Measurements from ENCODE around the gene LMLN.

LMLN gene

GRCh38 chr3:197975311-197975710 lies 15.3 kb downstream of the LMLN start:
- Histone ChIP-seq H3K27me3 (ENCODE audit: control insufficient read depth, insufficient read depth, low read length) (no peaks in the 10 kb centered on the region), H3K9me3 (ENCODE audit: control insufficient read depth, insufficient read depth, low read length) (no peaks in the 10 kb centered on the region), H3K36me3 (ENCODE audit: control insufficient read depth, insufficient read depth, low read length) (no peaks in the 10 kb centered on the region), H3K4me3 (ENCODE audit: low read length) (no peak overlapping the region), H3K27ac (ENCODE audit: low read length) (no peak overlapping the region), H3K4me1 (ENCODE audit: control insufficient read depth, insufficient read depth, low read length) (no peaks in the 10 kb centered on the region)
- no CpG with 5 or more reads among the region's 8 CpGs for WGBS (ENCODE audit: insufficient coverage, insufficient read length)
- no peak for DNase-seq (ENCODE audit: low read depth, low spot score)

GRCh38 chr3:197983076-197983475 lies 23.1 kb downstream of the LMLN start:
- no peaks in the 10 kb centered on the region for H3K27me3 ChIP-seq (ENCODE audit: control insufficient read depth, insufficient read depth, low read length)
- H3K9me3 ChIP-seq (ENCODE audit: control insufficient read depth, insufficient read depth, low read length): no peaks in the 10 kb centered on the region
- DNase-seq (ENCODE audit: low read depth, low spot score): no peak
- WGBS (ENCODE audit: insufficient coverage, insufficient read length): no CpG with 5 or more reads among the region's 1 CpG
- no peak overlapping the region for H3K27ac ChIP-seq (ENCODE audit: low read length)
- H3K36me3 ChIP-seq (ENCODE audit: control insufficient read depth, insufficient read depth, low read length): no peaks in the 10 kb centered on the region
- no peak overlapping the region for H3K4me3 ChIP-seq (ENCODE audit: low read length)
- no peaks in the 10 kb centered on the region for H3K4me1 ChIP-seq (ENCODE audit: control insufficient read depth, insufficient read depth, low read length)

GRCh38 chr3:197989651-197990050 lies 29.6 kb downstream of the LMLN start:
- H3K36me3 ChIP-seq (ENCODE audit: control insufficient read depth, insufficient read depth, low read length): no peaks in the 10 kb centered on the region
- no peak overlapping the region for H3K4me3 ChIP-seq (ENCODE audit: low read length)
- H3K27ac ChIP-seq (ENCODE audit: low read length): no peak overlapping the region
- WGBS (ENCODE audit: insufficient coverage, insufficient read length): no CpG with 5 or more reads among the region's 4 CpGs
- no peaks in the 10 kb centered on the region for H3K4me1 ChIP-seq (ENCODE audit: control insufficient read depth, insufficient read depth, low read length)
- H3K9me3 ChIP-seq (ENCODE audit: control insufficient read depth, insufficient read depth, low read length): no peaks in the 10 kb centered on the region
- no peak for DNase-seq (ENCODE audit: low read depth, low spot score)
- H3K27me3 ChIP-seq (ENCODE audit: control insufficient read depth, insufficient read depth, low read length): no peaks in the 10 kb centered on the region

GRCh38 chr3:197994736-197995135 lies 34.7 kb downstream of the LMLN start:
- no CpG with 5 or more reads among the region's 1 CpG for WGBS (ENCODE audit: insufficient coverage, insufficient read length)
- no peak overlapping the region for H3K27ac ChIP-seq (ENCODE audit: low read length)
- no peaks in the 10 kb centered on the region for H3K27me3 ChIP-seq (ENCODE audit: control insufficient read depth, insufficient read depth, low read length)
- no peak for DNase-seq (ENCODE audit: low read depth, low spot score)
- no peak overlapping the region for H3K4me3 ChIP-seq (ENCODE audit: low read length)
- H3K9me3 ChIP-seq (ENCODE audit: control insufficient read depth, insufficient read depth, low read length): no peaks in the 10 kb centered on the region
- H3K36me3 ChIP-seq (ENCODE audit: control insufficient read depth, insufficient read depth, low read length): no peaks in the 10 kb centered on the region
- no peaks in the 10 kb centered on the region for H3K4me1 ChIP-seq (ENCODE audit: control insufficient read depth, insufficient read depth, low read length)

GRCh38 chr3:197996855-197997254 lies 36.8 kb downstream of the LMLN start:
- DNase-seq (ENCODE audit: low read depth, low spot score): no peak
- WGBS (ENCODE audit: insufficient coverage, insufficient read length): no CpG with 5 or more reads among the region's 5 CpGs
- no peak overlapping the region for H3K27ac ChIP-seq (ENCODE audit: low read length)

GRCh38 chr3:197997936-197998335 lies 37.9 kb downstream of the LMLN start:
- Histone ChIP-seq H3K4me3 (ENCODE audit: low read length) (no peak overlapping the region), H3K36me3 (ENCODE audit: control insufficient read depth, insufficient read depth, low read length) (no peaks in the 10 kb centered on the region), H3K4me1 (ENCODE audit: control insufficient read depth, insufficient read depth, low read length) (no peaks in the 10 kb centered on the region), H3K27ac (ENCODE audit: low read length) (no peak overlapping the region), H3K9me3 (ENCODE audit: control insufficient read depth, insufficient read depth, low read length) (no peaks in the 10 kb centered on the region), H3K27me3 (ENCODE audit: control insufficient read depth, insufficient read depth, low read length) (no peaks in the 10 kb centered on the region)
- no CpG with 5 or more reads among the region's 3 CpGs for WGBS (ENCODE audit: insufficient coverage, insufficient read length)
- DNase-seq (ENCODE audit: low read depth, low spot score): no peak

More at GRCh38 chr3:197996855-197997254, 36.8 kb downstream of the LMLN start:
- no peaks in the 10 kb centered on the region for H3K36me3 ChIP-seq (ENCODE audit: control insufficient read depth, insufficient read depth, low read length)
- no peaks in the 10 kb centered on the region for H3K27me3 ChIP-seq (ENCODE audit: control insufficient read depth, insufficient read depth, low read length)
- no peak overlapping the region for H3K4me3 ChIP-seq (ENCODE audit: low read length)
- no peaks in the 10 kb centered on the region for H3K4me1 ChIP-seq (ENCODE audit: control insufficient read depth, insufficient read depth, low read length)
- no peaks in the 10 kb centered on the region for H3K9me3 ChIP-seq (ENCODE audit: control insufficient read depth, insufficient read depth, low read length)

GRCh38 chr3:198017090-198017489 lies 57.1 kb downstream of the LMLN start:
- Histone ChIP-seq H3K27ac (ENCODE audit: low read length) (no peak overlapping the region), H3K4me3 (ENCODE audit: low read length) (no peak overlapping the region), H3K9me3 (ENCODE audit: control insufficient read depth, insufficient read depth, low read length) (no peaks in the 10 kb centered on the region), H3K4me1 (ENCODE audit: control insufficient read depth, insufficient read depth, low read length) (0 out of 2 replicates have a peak, but pooled peaks cover 1% of the 10 kb centered on the region), H3K36me3 (ENCODE audit: control insufficient read depth, insufficient read depth, low read length) (no peaks in the 10 kb centered on the region), H3K27me3 (ENCODE audit: control insufficient read depth, insufficient read depth, low read length) (no peaks in the 10 kb centered on the region)
- no CpG with 5 or more reads among the region's 5 CpGs for WGBS (ENCODE audit: insufficient coverage, insufficient read length)
- no peak for DNase-seq (ENCODE audit: low read depth, low spot score)

GRCh38 chr3:198018416-198018815 lies 58.4 kb downstream of the LMLN start:
- no peaks in the 10 kb centered on the region for H3K9me3 ChIP-seq (ENCODE audit: control insufficient read depth, insufficient read depth, low read length)
- H3K4me1 ChIP-seq (ENCODE audit: control insufficient read depth, insufficient read depth, low read length): 0 out of 2 replicates have a peak, but pooled peaks cover 1% of the 10 kb centered on the region
- no peaks in the 10 kb centered on the region for H3K27me3 ChIP-seq (ENCODE audit: control insufficient read depth, insufficient read depth, low read length)
- H3K36me3 ChIP-seq (ENCODE audit: control insufficient read depth, insufficient read depth, low read length): no peaks in the 10 kb centered on the region
- H3K4me3 ChIP-seq (ENCODE audit: low read length): no peak overlapping the region
- no peak for DNase-seq (ENCODE audit: low read depth, low spot score)
- no CpG with 5 or more reads among the region's 4 CpGs for WGBS (ENCODE audit: insufficient coverage, insufficient read length)
- H3K27ac ChIP-seq (ENCODE audit: low read length): no peak overlapping the region

GRCh38 chr3:198019115-198019514 lies 59.1 kb downstream of the LMLN start:
- H3K9me3 ChIP-seq (ENCODE audit: control insufficient read depth, insufficient read depth, low read length): no peaks in the 10 kb centered on the region
- 0 out of 2 replicates have a peak, but pooled peaks cover 1% of the 10 kb centered on the region for H3K4me1 ChIP-seq (ENCODE audit: control insufficient read depth, insufficient read depth, low read length)
- H3K27ac ChIP-seq (ENCODE audit: low read length): no peak overlapping the region
- WGBS (ENCODE audit: insufficient coverage, insufficient read length): no CpG with 5 or more reads among the region's 2 CpGs
- H3K4me3 ChIP-seq (ENCODE audit: low read length): no peak overlapping the region
- no peaks in the 10 kb centered on the region for H3K27me3 ChIP-seq (ENCODE audit: control insufficient read depth, insufficient read depth, low read length)
- no peak for DNase-seq (ENCODE audit: low read depth, low spot score)
- no peaks in the 10 kb centered on the region for H3K36me3 ChIP-seq (ENCODE audit: control insufficient read depth, insufficient read depth, low read length)

GRCh38 chr3:198021320-198021719 lies 61.3 kb downstream of the LMLN start:
- H3K36me3 ChIP-seq (ENCODE audit: control insufficient read depth, insufficient read depth, low read length): no peaks in the 10 kb centered on the region
- H3K4me3 ChIP-seq (ENCODE audit: low read length): no peak overlapping the region
- DNase-seq (ENCODE audit: low read depth, low spot score): no peak
- 0 out of 2 replicates have a peak, but pooled peaks cover 1% of the 10 kb centered on the region for H3K4me1 ChIP-seq (ENCODE audit: control insufficient read depth, insufficient read depth, low read length)
- H3K9me3 ChIP-seq (ENCODE audit: control insufficient read depth, insufficient read depth, low read length): no peaks in the 10 kb centered on the region
- H3K27me3 ChIP-seq (ENCODE audit: control insufficient read depth, insufficient read depth, low read length): no peaks in the 10 kb centered on the region
- H3K27ac ChIP-seq (ENCODE audit: low read length): no peak overlapping the region
- WGBS (ENCODE audit: insufficient coverage, insufficient read length): no CpG with 5 or more reads among the region's 5 CpGs

- Histone ChIP-seq H3K9me3 (ENCODE audit: control insufficient read depth, insufficient read depth, low read length) (no peaks in the 10 kb centered on the region), H3K4me3 (ENCODE audit: low read length) (no peak overlapping the region), H3K4me1 (ENCODE audit: control insufficient read depth, insufficient read depth, low read length) (no peaks in the 10 kb centered on the region), H3K27ac (ENCODE audit: low read length) (no peak overlapping the region), H3K27me3 (ENCODE audit: control insufficient read depth, insufficient read depth, low read length) (no peaks in the 10 kb centered on the region), H3K36me3 (ENCODE audit: control insufficient read depth, insufficient read depth, low read length) (no peaks in the 10 kb centered on the region)
- no CpG with 5 or more reads among the region's 3 CpGs for WGBS (ENCODE audit: insufficient coverage, insufficient read length)
- DNase-seq (ENCODE audit: low read depth, low spot score): no peak
Observed at GRCh38 chr3:198022604-198023003, 62.6 kb downstream of the LMLN start.
